ENCODE measurements around the gene SEC11C.

The SEC11C gene

DNA sequence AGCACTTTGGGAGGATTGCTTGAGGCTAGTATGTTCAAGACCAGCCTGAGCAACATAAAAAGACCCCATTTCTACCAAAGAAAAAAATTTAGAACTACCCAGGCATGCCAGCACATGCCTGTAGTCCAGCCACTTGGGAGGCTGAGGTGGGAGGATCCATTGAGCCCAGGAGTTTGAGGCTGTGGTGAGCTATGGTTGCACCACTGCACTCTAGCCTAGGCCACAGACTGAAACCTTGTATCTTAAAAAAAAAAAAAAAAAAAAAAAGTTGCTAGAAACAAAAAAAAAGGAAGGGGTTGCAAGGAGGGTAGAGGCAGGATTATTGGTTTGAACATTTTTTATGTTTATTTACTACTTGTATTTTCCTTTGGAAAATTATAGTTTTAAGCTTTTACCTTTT lies 4.8 kb downstream of the SEC11C start:
- no peak for DNase-seq (ENCODE audit: low read depth in 1 of 2, low spot score in 1 of 2)

DNA sequence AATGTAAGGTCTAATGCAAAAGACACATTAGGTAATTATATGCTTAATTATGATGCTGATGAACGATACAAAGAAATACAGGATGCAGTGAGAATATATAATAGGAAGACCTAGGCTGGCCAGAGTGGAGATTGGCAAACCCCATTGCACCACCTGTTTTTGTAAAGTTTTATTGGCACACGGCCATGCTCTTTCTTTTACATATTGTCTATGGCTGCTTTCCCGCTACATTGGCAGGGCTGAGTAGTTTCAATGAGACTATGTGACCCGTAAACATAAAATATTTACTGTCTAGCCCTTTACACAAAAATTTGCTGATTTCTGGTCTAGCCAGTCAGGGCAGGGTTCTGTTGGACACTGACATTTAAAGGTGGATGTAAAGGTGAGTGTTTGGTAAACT lies 5.4 kb downstream of the SEC11C start:
- DNase-seq (ENCODE audit: low read depth in 1 of 2, low spot score in 1 of 2), result no peak

DNA sequence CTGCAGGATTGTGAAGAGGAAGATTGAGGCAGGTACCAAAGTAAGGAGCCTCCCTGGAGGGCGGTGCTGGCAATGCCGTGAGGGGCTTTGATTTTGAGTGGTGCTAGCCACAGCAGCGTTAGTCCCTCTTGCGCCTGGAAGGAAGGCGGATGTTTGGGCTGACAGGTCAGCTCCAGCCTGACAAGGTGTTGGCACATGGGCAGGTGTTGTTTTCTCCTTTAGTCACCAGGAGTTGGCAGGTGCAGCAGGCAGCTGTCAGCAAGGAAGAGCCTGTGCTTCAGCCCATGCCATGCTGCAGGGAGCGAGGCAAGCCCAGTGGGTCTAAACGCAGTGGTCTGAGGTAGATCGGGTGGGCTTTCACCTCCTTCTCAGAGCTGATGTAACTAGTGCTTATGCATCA lies 8.5 kb downstream of the SEC11C start:
- no peak for DNase-seq (ENCODE audit: low read depth in 1 of 2, low spot score in 1 of 2)

DNA sequence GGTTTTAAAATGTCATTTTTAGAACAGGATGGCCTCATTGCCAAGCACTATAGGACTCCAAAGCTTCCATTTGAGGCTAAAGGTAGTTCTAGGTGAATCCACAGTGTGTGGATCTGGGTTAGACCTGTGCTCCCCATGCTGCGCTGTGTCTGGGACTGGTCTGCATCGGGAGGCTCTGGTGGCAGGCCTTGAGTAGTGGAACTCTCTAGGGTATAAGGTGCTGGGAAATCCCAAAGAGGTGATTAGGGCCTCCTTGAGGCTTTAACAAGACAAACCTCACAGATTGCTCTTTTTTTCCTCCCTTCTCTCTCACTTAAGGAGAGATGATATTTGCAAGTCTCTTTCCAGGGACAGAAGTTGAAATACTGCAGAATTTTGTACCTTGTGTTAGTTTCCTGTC lies 9.3 kb downstream of the SEC11C start:
- no peak for DNase-seq (ENCODE audit: low read depth in 1 of 2, low spot score in 1 of 2)

DNA sequence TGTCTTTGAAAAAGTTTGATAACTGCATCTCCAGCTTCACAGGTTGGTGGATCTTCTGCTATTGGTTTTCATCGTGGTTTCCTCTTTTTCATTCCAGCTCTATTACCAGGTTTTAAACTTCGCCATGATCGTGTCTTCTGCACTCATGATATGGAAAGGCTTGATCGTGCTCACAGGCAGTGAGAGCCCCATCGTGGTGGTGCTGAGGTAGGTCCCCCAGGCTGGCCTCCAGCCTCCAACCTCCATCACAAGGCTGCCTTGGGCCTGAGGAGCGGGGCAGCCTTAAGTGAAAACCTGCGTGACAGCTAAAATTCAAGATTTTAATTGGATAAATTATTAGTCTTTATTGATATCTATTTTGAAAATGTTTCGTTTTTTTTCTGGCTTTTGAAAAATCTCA lies 9.7 kb downstream of the SEC11C start:
- DNase-seq (ENCODE audit: low read depth in 1 of 2, low spot score in 1 of 2), result no peak

DNA sequence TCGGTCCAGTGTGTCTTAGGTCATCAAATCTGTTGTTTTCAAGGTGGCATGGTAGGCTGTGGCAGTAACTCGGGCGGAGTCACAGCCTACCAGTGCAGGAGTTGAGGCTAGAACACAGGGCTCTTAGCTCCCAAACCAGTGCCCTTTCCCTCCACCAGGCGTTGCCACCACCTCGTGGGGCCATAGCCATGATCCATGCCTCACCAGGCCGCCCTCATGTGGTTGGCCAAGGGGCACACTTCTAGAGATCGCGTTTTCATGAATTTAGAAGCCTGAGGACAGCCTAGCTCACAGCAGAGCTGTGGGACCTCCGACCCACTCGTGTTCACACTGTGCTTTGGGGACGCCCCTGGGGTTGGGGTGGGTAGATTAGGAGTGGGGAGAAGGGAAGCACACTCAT lies 10.6 kb downstream of the SEC11C start:
- DNase-seq (ENCODE audit: low read depth in 1 of 2, low spot score in 1 of 2), result no peak

DNA sequence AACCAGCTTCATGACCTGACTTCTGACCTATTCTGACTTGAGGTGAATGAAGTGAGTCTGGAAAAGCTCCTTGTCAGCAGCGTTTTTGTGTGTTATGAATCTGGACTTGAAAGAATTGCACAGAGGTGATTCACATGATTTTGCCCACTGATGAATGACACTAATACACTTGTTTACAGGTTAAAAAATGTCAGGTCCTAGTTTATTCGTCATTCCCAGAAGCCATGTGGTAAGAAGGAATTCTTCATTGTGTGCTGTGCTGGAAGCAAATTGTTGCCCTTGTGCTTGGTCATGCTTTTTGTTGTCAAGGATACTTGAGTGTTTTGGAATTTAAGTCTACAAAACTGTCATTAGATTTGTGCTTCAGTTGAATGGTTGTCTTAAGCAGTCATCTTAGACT lies 15.5 kb downstream of the SEC11C start:
- no peak for DNase-seq (ENCODE audit: low read depth in 1 of 2, low spot score in 1 of 2)

DNA sequence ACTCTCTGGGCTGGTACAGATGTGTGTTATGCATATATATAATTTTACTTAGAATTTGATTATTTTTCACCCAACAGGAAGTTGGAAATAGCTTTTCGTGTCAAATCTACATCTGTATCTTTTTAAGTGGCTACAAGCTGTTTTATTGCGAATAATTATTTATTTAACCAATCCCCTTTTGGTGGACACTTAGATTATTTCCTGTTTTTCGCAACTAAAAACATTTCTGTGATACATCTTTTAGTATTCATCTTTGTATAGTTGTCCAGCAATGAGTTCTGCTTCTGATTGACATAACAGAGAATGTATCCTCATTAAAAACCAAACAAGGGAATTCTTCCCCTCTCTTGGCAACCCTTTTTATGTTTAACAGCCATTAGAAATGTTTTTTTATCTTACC lies 16.6 kb downstream of the SEC11C start:
- no peak for DNase-seq (ENCODE audit: low read depth in 1 of 2, low spot score in 1 of 2)

DNA sequence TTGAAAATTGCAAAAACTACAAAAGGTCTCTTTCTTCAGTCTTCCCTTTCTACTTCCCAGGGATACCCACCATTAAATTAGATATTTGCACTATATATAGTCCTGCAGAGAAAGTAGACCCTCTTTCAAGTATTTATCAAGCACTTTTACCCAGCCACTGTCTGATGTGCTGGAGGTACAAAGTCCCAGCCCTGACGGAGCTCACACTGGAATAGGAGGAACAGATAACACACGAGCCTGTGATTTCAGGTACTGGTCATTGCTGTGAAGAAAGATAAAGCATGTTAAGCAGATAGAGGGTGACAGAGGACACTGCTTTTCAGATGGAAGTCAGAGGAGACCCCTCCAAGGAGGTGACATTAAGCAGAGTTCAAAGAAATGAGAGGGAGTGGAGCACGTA lies 19.6 kb downstream of the SEC11C start:
- DNase-seq (ENCODE audit: low read depth in 1 of 2, low spot score in 1 of 2), result no peak

DNA sequence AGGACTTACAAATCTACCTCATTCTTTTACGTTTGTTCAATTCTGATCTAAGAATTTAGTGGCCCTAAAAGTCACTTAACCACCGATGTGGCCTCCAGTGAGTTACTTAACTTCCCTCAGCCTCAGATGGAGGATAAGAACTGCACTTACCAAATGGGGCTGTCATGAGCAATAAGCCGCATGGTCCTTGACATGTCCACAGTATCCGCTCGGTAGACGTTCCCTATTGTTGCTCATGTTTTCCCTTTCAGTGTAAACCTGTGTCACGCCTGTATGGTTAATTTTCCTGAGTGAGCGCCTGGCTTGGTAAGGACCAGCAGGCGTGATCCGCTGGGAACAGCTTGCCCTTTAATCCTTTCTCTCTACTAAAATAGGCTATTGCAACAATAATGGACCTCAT lies 20.3 kb downstream of the SEC11C start:
- DNase-seq (ENCODE audit: low read depth in 1 of 2, low spot score in 1 of 2), result no peak

DNA sequence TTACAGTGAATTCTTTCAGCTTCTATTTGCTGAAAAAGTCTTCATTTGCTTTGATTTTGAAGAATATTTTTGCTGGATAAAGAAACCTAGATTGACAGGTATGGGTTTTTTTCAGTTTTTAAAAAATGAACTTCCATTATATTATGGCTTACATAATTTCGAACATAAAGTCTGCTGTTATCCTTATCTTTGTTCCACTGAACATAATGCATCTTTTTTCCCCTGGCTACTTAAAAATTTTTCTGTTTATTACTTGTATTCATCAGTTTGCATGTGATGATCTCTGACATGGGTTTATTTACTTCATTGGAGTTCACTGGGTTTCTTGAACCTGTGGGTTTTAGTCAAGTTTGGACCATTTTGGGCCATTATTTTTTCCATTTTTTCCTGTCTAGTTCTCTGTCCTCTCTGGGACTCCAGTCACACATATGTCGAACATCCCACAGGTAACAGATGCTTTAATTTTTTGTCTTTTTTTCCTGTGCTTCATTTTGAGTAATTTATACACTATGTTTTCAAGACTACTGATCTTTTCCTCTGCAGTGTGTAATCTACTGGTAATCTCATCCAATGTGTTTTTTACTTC lies 33.1 kb downstream of the SEC11C start:
- no peak for DNase-seq (ENCODE audit: low read depth in 1 of 2, low spot score in 1 of 2)

DNA sequence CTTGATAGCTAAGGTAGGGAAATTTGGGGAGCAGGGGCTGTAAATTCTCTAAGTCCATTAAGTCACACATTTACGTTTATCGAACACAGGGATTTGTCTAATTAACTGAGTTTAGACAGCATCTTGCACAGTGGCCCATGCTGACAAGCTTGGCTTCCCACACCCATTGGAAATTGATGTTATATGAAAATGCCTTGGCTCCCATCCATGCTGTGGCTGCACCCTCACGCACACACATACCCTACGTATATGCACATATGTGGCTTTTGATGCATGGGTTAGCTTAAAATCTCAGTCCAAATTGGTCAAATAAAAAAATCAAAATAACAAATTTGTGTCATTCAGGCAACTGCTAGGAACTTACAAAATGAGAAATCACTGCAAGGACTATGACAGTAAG lies 37.8 kb downstream of the SEC11C start:
- DNase-seq (ENCODE audit: low read depth in 1 of 2, low spot score in 1 of 2), result no peak

DNA sequence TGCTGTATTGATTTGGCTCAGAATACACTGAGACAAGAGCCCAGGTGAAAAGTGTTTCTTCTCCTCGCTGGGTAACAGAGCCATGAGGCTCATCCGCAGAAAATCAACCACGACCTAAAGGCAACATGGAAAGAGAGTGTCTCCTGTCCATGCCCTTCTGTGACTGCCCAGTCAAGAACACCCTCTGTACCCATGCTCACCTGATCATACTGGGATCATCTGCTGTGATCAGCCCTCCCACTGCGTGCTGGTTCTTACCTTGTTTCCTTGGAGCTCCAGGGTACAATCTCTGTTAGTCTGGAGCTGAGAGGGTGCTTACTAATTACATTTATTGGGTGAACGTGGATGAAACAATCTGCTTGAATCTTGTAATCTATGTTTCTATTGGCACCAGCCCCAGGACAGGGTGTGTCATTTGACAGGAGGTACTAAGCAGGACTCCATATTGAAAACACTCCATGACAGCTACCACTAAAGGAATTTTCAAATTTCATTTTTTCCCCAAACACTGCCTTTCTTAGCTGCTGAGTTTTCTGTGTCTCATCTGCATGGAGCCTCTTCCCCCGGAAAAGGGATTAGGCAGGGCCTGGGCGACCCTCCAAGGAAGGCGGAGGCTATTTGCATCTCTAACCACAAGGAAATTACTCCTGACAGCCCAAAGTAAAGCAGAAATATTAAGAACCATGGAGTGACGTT lies 40.6 kb downstream of the SEC11C start:
- no peak for DNase-seq (ENCODE audit: low read depth in 1 of 2, low spot score in 1 of 2)

DNA sequence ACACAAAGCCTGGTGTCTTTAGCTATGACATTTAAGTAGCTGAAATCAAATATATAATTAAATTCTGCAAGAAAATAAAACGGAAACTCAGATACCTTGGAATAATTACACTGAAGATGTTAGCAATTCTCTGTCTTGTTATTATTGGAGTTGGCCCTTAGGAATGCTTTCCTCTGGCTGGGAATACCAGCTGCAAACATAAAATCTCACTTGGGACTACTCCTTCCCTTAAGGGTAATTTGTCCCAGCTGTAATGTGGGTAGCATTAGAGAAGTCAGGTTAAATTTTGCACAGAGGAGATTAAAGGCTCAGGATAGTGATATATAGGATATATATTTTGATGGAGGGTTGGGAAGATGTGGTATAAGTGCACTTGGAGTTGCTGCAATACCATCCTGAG lies 43.0 kb downstream of the SEC11C start:
- DNase-seq (ENCODE audit: low read depth in 1 of 2, low spot score in 1 of 2), result no peak

DNA sequence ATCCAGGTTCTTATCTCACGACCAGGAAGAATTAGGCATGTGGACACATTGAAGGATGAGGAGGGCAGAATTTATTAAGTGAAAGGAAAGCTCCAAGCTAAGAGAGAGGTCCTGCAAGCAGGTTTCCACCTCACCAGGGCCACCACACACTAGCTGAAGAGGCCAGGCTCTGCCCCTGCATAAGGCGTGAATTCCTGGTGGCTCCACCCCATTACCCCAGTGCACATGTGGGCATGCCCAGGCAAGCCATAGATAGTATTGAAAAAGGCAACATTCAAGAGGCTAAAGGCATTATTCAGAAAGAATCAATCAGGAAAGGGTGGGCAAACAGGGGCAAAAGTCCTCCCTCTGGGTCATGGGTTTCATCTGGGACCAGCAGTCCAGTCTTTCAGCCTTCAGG lies 49.3 kb downstream of the SEC11C start:
- DNase-seq (ENCODE audit: low read depth in 1 of 2, low spot score in 1 of 2), result no peak

DNA sequence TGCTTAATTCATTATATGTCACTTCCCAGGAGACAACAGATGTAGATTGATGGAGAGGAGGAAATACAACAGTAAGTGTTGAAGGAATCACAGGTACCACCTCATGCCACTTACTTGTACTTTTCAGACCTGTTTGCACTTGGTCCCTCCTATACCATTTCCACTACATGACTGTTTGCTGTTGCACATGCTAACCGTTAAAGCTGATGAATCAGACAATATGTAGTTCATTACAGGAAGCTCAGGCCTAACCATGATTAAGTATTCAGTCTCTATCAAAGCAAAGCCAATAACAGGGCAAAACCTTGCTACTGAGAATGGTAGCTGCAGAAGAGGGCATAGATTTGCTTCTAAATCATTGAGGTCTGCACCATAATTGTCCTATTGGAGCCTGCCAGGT lies 50.1 kb downstream of the SEC11C start:
- no peak for DNase-seq (ENCODE audit: low read depth in 1 of 2, low spot score in 1 of 2)

DNA sequence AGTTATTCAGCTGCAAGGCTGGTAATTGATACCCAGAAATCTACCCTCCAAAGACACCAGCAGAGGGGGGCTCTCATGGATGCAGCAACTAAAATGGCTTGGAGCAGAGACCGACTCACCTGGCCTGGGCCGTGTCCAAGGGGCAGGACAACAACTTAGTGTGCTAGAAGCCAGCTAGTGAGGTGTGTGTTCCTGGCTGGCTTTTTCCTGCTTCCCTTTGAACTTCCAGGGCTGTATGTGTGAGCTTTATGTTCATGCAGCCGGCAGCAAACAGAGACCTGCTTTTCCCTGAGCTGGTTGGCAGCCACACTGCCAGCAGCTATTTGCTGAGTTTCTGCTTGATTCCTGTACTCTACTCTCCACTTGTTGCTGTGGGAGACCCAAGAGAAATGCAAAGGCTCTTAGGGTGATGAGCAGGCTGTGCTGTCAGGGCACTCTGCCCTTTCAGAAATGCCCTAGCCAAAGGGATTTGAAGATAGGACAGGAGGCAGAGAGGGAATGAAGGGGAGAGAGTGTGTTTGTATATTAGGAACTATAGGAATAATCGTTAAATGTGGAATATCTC lies 56.6 kb downstream of the SEC11C start:
- no peak for DNase-seq (ENCODE audit: low read depth in 1 of 2, low spot score in 1 of 2)

DNA sequence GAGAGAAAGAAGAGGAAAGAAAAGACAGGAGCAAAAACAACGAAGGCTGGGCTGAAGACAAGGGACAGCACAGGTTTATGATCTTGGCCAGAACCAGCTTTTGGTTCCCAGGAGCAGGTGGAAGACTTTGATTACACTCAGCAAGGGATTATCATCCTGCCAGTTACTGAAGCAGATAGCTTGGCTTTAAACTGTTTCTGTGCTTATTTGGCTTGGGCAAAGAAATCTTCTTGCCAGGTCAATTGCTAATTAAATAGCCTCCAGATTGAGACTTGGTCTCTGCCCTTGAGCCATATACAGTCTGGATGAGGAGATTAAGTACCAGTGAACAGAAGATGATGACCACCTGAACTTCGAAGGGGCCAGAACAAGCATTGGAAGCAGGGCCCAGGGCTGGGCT lies 58.0 kb downstream of the SEC11C start:
- no peak for DNase-seq (ENCODE audit: low read depth in 1 of 2, low spot score in 1 of 2)

DNA sequence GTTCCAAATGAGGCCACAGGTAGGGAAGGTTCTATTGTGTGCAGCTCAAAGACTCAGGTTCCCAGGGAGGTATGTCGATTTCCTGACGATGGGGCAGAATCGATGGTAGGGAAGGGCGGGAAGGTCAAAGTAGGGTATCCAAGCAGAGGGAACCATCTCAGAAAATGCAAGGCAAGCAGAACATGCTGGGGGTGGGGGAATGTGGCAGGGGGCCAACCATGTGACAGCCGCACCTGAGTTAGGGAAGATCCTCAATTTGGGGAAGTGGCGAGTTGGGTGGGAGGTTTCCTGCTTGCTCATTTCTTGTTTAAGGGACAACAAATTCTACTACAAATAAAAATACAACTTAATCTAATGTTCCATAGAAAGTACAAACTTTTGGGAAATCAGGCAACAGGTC lies 58.5 kb downstream of the SEC11C start:
- no peak for DNase-seq (ENCODE audit: low read depth in 1 of 2, low spot score in 1 of 2)

DNA sequence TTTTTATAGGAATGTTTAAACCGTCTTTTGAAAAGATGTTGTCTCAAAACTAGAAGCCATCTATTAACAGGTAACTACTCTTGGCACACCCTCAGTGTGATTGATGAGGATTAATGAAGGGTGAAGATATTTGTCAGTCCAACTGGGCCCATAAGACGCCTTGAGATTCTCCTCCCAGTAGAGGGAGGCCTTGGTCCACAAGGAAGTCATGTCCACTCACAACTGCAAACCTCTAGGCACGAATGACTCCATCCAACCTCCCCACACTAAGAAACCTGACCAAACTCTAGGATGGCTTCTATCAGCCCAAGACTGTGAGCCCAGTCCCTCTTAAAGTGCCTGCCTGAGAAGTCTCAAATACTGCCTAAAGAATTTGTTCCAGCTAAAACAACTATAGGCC lies 61.1 kb downstream of the SEC11C start:
- no peak for DNase-seq (ENCODE audit: low read depth in 1 of 2, low spot score in 1 of 2)

DNA sequence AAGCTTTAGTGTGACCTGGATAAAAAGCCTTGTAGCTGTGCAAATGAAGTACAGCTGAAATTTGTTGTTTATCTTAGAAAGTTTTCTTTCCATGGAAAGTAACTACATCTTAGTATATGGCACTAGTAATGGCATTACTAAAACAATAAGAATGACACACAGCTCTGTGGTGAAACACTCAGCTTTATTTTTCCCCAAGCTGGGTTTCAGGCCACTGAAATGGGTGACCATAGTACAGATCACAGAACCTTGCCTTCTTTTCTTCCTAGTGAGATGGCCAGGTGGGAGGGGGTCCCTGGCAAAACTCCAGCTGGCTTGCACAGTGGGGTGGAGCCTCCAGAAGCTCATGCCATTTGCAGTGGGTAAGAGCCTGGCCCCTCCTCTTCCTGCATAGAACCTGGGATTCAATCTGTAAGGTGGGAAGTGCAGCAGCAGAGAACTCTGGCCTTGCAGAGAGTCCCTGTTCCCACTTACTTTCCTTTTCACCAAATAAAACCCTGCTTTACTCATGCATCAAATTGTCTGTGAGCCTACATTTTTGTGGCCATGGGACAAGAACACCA lies 62.7 kb downstream of the SEC11C start:
- no peak for DNase-seq (ENCODE audit: low read depth in 1 of 2, low spot score in 1 of 2)

DNA sequence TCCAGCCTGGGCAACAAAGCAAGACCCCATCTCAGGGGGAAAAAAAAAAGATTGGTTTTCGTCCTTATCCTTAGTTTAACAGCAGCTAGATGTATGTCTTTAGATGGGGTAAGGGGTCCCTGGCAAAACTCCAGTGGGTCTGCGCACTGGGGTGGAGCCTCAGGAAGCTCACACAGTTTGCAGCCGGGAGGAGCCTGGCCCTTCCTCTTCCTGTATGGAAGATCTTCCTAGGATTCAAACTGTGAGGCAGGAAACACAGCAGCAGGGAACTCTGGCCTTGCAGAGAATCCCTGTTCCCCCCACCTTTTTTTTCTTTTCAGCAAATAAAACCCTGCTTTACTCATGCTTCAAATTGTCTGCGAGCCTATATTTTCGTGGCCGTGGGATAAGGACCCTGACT lies 67.8 kb downstream of the SEC11C start:
- DNase-seq (ENCODE audit: low read depth in 1 of 2, low spot score in 1 of 2), result no peak
